ENCODE measurements around the gene ZNF320. TPM values are rescaled to one million over a fixed set of nuclear protein-coding genes. Genes with fewer than 3 reads are reported as not detected.
"Not testable (repeated sequence)": the region's sequence is repeated elsewhere in the genome, so short reads cannot be mapped to it uniquely, and the experiment has no call there.

The ZNF320 gene
- 36.7 TPM for polyA plus RNA-seq
- long read RNA-seq, donor 1: 0 reads
- long read RNA-seq, donor 2: 0 reads
- long read RNA-seq, donor 3, partial matches to known transcripts: 0 of 3 reads
- long read RNA-seq, donor 3, other reads (novel, unspliced or antisense): 0 of 3 reads
- long read RNA-seq, donor 4: 0 reads
- long read RNA-seq, donor 5: 0 reads
- long read RNA-seq, donor 6: 0 reads
- long read RNA-seq, donor 7: 0 reads
- long read RNA-seq, donor 8, partial matches to known transcripts: 7 of 7 reads
- long read RNA-seq, donor 8, other reads (novel, unspliced or antisense): 0 of 7 reads
- long read RNA-seq, donor 9: 0 reads
- long read RNA-seq, donor 10: 0 reads
- long read RNA-seq, donor 11: 0 reads

DNA sequence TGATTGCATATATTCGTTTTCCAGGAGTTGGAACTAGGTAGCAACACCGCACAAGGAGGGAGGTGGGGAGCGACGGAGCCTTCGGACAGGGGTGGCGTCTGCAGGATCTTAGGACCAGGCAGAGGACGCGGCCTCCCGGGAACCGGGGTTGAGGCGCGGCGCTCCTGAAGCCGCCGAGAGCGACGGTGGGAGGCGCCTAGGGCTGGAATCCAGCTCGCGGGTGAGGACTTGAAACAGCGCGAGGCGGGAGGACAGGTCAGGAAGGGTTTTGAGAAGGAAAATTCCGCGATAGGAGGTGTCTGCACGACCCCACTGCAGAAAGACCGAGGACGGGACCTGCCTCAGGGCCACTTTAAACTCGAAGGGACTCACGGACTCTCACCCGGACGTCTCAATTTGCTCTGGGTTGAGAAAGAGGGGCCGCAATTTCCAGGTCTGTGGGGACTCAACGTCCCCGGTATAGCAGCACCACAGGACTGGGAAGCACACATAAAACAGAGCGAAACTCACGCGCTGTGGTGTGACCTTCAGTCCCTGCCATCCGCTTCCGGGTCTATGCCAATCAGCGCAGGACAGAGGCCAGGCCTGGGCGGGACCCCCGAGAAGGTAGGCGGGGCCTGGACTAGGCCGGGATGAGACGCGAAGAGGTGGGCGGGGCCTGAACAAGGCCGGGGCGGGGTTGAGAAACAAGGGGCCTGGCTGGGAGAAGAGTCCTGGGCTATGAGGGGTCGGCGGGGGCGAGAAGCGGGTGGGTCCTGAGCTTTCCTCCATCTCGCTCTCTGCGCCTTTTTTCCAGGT lies at the start of gene ZNF320:
TSS of gene ZNF320 (minus strand) at position 498 of the 798 bp plus-strand sequence. CDS start 7,380 bp downstream, outside the sequence.
- no CpG with 5 or more reads among the region's 56 CpGs for WGBS (ENCODE audit: insufficient coverage, low lambda C conversion rate)

DNA sequence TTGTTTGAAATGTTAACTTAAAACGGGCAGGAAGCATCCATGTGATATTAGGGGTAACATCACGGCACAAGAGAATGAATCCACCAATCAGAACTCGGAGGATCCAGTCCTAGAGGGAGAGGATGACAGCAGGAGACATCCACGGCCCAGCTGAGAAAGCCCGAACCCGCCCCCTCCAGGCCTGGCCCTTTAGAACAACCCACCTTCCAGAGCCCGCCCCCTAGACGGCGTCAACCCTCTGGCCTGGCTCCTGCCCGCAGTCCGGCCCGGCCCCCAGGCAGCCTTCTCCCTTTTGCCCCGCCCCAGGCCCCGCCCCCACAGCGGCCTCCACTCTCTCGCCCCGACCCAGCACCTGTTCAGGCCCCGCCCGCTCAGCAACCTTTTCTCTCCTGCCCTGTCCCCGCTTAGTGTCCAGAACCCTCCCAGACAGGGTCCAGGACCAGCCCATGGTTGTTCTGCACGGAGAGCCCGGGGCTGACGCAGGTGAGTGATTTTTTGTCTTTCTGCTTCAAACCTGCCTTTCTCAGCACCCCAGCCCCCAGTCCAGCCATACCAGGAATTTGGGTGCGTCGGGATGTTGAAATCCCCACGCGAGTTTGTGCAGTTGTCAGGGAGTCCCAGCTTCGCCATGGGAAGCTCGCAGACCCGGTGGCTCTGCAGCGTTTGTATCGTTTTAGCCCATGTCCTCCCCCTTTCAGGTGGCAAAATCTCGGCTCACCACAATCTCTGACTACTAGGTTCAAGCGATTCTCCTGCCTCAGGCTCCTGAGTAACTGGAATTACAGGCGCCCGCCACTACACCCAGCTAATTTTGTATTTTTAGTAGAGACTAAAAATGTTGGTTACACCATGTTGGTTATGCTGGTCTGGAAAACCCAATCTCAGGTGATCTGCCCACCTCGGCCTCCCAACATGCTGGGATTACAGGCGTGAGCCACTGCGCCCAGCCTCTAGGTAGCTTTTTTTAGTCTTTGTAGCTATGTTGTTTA lies 49.2 kb upstream of the ZNF320 start:
- WGBS (ENCODE audit: insufficient coverage, low lambda C conversion rate): 20% methylated on average over 1 of the region's 39 CpGs
- Histone ChIP-seq H3K4me1 (ENCODE audit: control insufficient read depth, insufficient read depth, low read length) (peaks cover 4% of the 10 kb centered on the region), H3K9me3 (ENCODE audit: control insufficient read depth, low read depth, low read length) (peaks cover 36% of the 10 kb centered on the region), H3K27me3 (ENCODE audit: control insufficient read depth, insufficient read depth, low read length) (no peaks in the 10 kb centered on the region), H3K4me3 (ENCODE audit: low read length) (no peak overlapping the region), H3K27ac (ENCODE audit: low read length) (no peak overlapping the region), H3K36me3 (ENCODE audit: control insufficient read depth, insufficient read depth, low read length) (peaks cover 17% of the 10 kb centered on the region)
- DNase-seq: no peak

More for the DNA sequence above, at the start of gene ZNF320:
- Histone ChIP-seq H3K9me3 (ENCODE audit: control insufficient read depth, low read depth, low read length) (peaks cover 2% of the 10 kb centered on the region), H3K27me3 (ENCODE audit: control insufficient read depth, insufficient read depth, low read length) (no peaks in the 10 kb centered on the region), H3K4me3 (ENCODE audit: low read length) (peak within 1 kb of the TSS; percentile 67), H3K36me3 (ENCODE audit: control insufficient read depth, insufficient read depth, low read length) (peaks cover 10% of the 10 kb centered on the region), H3K4me1 (ENCODE audit: control insufficient read depth, insufficient read depth, low read length) (no peaks in the 10 kb centered on the region), H3K27ac (ENCODE audit: low read length) (peak within 1 kb of the TSS; percentile 94)
- peak; percentile 97 for DNase-seq

DNA sequence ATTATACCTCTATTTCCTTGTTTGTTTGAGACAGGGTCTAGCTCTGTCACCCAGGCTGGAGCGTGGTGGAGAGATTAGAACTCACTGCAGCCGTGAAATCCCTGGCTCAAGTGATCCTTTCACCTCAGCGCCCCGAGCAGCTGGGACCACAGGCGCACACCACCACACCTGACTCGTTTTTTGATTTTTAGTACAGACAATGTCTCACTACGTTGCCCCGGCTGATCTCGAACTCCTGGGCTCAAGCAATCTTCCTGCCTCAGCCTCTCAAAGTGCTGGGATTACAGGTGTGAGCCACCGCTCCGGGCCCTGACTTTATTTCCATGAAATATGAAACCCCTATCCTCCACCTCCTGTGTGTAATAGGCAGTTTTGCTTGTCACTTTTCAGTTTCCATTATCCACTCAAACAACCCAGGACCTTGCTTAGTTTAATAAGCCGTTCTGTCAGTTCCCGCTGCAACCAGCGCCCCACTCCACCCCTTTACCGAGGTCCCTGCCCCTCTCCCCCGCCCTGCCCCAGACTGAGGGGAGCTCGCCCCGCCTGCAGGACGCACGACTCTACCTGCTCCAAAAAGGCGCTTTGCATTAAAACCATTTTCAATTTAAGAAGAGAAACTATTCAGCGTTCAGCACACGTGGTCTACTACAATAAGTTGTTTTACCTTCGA lies 48.4 kb upstream of the ZNF320 start:
- Histone ChIP-seq H3K27me3 (ENCODE audit: control insufficient read depth, insufficient read depth, low read length) (no peaks in the 10 kb centered on the region), H3K36me3 (ENCODE audit: control insufficient read depth, insufficient read depth, low read length) (peaks cover 8% of the 10 kb centered on the region), H3K4me3 (ENCODE audit: low read length) (no peak overlapping the region), H3K27ac (ENCODE audit: low read length) (peak overlapping the region; percentile 54), H3K4me1 (ENCODE audit: control insufficient read depth, insufficient read depth, low read length) (peaks cover 4% of the 10 kb centered on the region), H3K9me3 (ENCODE audit: control insufficient read depth, low read depth, low read length) (peaks cover 35% of the 10 kb centered on the region)
- DNase-seq: no peak
- 23% methylated on average over 2 of the region's 24 CpGs for WGBS (ENCODE audit: insufficient coverage, low lambda C conversion rate)

DNA sequence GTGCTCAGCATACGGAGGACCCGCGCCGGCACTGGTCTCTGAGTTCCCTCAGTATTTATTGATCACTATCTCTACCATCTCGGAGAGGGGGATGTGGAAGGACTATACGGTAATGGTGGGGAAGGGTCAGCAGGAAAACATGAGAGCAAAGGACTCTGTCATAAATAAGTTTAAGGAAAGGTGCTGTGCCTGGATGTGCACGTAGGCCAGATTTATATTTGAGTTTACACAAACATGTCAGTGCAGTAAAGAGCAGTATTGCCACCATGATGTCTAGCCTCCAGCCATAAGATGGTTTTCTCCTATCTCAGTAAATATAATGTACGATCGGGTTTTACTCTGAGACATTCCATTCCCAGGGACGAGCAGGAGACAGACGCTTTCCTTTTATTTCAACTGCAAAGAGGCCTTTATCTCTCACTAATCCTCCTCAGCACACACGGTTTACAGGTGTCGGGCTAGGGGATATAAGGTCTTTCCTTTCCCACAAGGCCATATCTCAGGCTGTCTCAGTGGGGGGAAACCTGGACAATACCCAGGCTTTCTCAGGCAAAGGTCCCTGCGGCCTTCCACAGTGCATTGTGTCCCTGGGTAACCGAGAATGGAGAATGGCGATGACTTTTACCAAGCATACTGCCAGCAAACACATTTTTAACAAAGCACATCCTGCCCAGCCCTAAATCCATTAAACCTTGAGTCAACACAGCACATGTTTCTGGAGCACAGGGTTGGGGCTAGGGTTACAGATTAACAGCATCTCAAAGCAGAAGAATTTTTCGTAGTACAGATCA lies 47.5 kb upstream of the ZNF320 start:
- WGBS (ENCODE audit: insufficient coverage, low lambda C conversion rate): 83% methylated on average over 1 of the region's 17 CpGs
- H3K36me3 ChIP-seq (ENCODE audit: control insufficient read depth, insufficient read depth, low read length); H3K4me1 ChIP-seq (ENCODE audit: control insufficient read depth, insufficient read depth, low read length); H3K4me3 ChIP-seq (ENCODE audit: low read length); H3K27me3 ChIP-seq (ENCODE audit: control insufficient read depth, insufficient read depth, low read length): not testable (repeated sequence)
- Histone ChIP-seq H3K9me3 (ENCODE audit: control insufficient read depth, low read depth, low read length) (peaks cover 35% of the 10 kb centered on the region), H3K27ac (ENCODE audit: low read length) (peak overlapping the region; percentile 54)
- DNase-seq: peak in 1 of 2 donors; percentile 50

- Histone ChIP-seq H3K27ac (ENCODE audit: low read length) (no peak overlapping the region), H3K27me3 (ENCODE audit: control insufficient read depth, insufficient read depth, low read length) (no peaks in the 10 kb centered on the region), H3K36me3 (ENCODE audit: control insufficient read depth, insufficient read depth, low read length) (no peaks in the 10 kb centered on the region), H3K9me3 (ENCODE audit: control insufficient read depth, low read depth, low read length) (peaks cover 34% of the 10 kb centered on the region), H3K4me3 (ENCODE audit: low read length) (no peak overlapping the region), H3K4me1 (ENCODE audit: control insufficient read depth, insufficient read depth, low read length) (peaks cover 8% of the 10 kb centered on the region)
- WGBS (ENCODE audit: insufficient coverage, low lambda C conversion rate): 48% methylated on average over 2 of the region's 17 CpGs
- DNase-seq: no peak
Measured at GRCh38 chr19:52943884-52944643, 46.6 kb upstream of the ZNF320 start.

DNA sequence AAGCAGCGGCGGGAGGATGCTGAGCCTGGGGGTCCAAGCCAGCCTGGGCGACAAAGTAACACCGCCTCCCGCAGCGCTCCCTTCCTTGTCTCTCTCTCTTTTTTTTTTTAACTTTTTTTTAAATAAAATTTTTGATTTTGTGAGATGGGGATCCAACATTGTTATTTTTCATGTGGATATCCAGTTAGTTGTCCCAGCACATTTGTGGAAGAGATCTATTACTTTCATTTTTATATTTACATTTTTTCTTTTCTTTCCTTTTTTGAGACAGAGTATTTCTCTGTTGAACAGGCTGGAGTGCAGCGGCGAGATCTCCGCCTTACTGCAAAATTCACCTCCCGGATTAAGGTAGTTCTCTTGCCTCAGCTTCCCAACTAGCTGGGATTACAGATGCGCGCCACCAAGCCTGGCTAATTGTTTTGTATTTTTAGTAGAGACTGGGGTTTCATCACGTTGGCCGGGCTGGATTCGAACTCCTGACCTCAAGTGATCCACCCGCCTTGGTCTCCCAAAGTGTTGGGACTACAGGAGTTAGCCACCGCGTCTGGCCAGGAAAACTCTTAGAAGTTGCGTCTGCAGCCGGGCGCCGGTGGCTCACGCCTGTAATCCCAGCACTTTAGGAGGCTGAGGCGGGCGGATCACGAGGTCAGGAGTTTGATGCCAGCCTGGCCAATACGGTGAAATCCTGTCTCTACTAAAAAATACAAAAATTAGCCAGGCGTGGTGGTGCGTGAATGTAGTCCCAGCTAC lies 45.9 kb upstream of the ZNF320 start:
- WGBS (ENCODE audit: insufficient coverage, low lambda C conversion rate): 33% methylated on average over 3 of the region's 29 CpGs
- peaks cover 8% of the 10 kb centered on the region for H3K4me1 ChIP-seq (ENCODE audit: control insufficient read depth, insufficient read depth, low read length)
- H3K27me3 ChIP-seq (ENCODE audit: control insufficient read depth, insufficient read depth, low read length): no peaks in the 10 kb centered on the region

GRCh38 chr19:52942386-52943133 lies 45.1 kb upstream of the ZNF320 start:
- H3K9me3 ChIP-seq (ENCODE audit: control insufficient read depth, low read depth, low read length): peaks cover 20% of the 10 kb centered on the region
- peak; percentile 88 to 90 for DNase-seq
- H3K36me3 ChIP-seq (ENCODE audit: control insufficient read depth, insufficient read depth, low read length): no peaks in the 10 kb centered on the region
- peaks cover 11% of the 10 kb centered on the region for H3K4me1 ChIP-seq (ENCODE audit: control insufficient read depth, insufficient read depth, low read length)
- H3K27me3 ChIP-seq (ENCODE audit: control insufficient read depth, insufficient read depth, low read length): no peaks in the 10 kb centered on the region
- H3K27ac ChIP-seq (ENCODE audit: low read length): peak overlapping the region; percentile 82
- WGBS (ENCODE audit: insufficient coverage, low lambda C conversion rate): no CpG with 5 or more reads among the region's 43 CpGs
- H3K4me3 ChIP-seq (ENCODE audit: low read length): peak overlapping the region; percentile 81

More for the DNA sequence above, 45.9 kb upstream of the ZNF320 start:
- Histone ChIP-seq H3K27ac (ENCODE audit: low read length) (peak overlapping the region; percentile 54), H3K36me3 (ENCODE audit: control insufficient read depth, insufficient read depth, low read length) (no peaks in the 10 kb centered on the region), H3K9me3 (ENCODE audit: control insufficient read depth, low read depth, low read length) (peaks cover 27% of the 10 kb centered on the region), H3K4me3 (ENCODE audit: low read length) (peak overlapping the region; percentile 81)
- no peak for DNase-seq

DNA sequence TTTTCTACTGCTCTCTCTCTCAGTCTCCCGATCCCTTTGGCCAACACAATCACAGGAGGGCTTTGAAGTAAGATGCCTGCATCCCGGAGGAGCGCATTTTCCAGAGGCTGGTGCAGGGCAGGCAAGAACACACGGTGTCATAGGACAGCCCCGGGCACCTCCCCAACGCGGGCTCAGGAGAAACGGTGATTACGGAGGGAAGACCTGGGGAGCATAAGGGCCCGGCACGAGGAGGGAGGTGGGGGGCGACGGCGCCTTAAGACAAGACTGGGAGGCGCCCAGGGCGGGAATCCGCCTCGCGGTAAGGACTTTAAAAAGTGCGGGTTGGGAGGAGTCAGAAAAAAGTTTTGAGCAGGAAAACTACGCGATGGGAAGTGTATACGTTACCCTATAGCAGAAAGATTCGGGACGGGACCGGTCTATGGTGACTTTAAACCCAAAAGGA lies 44.5 kb upstream of the ZNF320 start:
- Histone ChIP-seq H3K27me3 (ENCODE audit: control insufficient read depth, insufficient read depth, low read length) (no peaks in the 10 kb centered on the region), H3K9me3 (ENCODE audit: control insufficient read depth, low read depth, low read length) (peaks cover 15% of the 10 kb centered on the region), H3K27ac (ENCODE audit: low read length) (peak overlapping the region; percentile 82), H3K36me3 (ENCODE audit: control insufficient read depth, insufficient read depth, low read length) (no peaks in the 10 kb centered on the region), H3K4me1 (ENCODE audit: control insufficient read depth, insufficient read depth, low read length) (peaks cover 17% of the 10 kb centered on the region), H3K4me3 (ENCODE audit: low read length) (peak overlapping the region; percentile 81)
- peak in 1 of 2 donors; percentile 62 for DNase-seq
- WGBS (ENCODE audit: insufficient coverage, low lambda C conversion rate): 0% methylated on average over 3 of the region's 26 CpGs
